C4-2B (cell line): Measurements from ENCODE around the gene EPB41L2.

Experiments used
- CTCF ChIP-seq: fragments of 450-650 bp; conservative IDR thresholded peaks from 2 replicates; pipeline ENCODE4 v1.5.1; 2017; ENCODE audit warnings: mild to moderate bottlenecking
- ZFX ChIP-seq: fragments of 450-650 bp; IDR thresholded peaks from 2 replicates; pipeline ENCODE4 v1.6.1; 2017

GRCh38 chr6:130931683-130932082 is 131.4 kb downstream of the EPB41L2 start:
- TF ChIP-seq CTCF: no peak
- TF ChIP-seq ZFX: no peak
